ENCODE data around the gene WDTC1. TPM values are rescaled to one million over a fixed set of nuclear protein-coding genes. Genes with fewer than 3 reads are reported as not detected.

WDTC1 gene
- total RNA-seq, 2 donors from 2014 or later = 22.7 to 28.3 TPM

GRCh38 chr1:27269276-27269675, 34.8 kb downstream of the WDTC1 start:
- no peaks in the 10 kb centered on the region for H3K27me3 ChIP-seq
- DNase-seq (no peak), ATAC-seq (no peak)
- intact Hi-C loops (cut with DNase I) = no loop called here
- H3K36me3 ChIP-seq (replicated peaks in 1 of 2; ENCODE audit: insufficient read depth in 1 of 2, low read depth in 2 of 2) = no peaks in the 10 kb centered on the region
- TF ChIP-seq, protein P1, sequence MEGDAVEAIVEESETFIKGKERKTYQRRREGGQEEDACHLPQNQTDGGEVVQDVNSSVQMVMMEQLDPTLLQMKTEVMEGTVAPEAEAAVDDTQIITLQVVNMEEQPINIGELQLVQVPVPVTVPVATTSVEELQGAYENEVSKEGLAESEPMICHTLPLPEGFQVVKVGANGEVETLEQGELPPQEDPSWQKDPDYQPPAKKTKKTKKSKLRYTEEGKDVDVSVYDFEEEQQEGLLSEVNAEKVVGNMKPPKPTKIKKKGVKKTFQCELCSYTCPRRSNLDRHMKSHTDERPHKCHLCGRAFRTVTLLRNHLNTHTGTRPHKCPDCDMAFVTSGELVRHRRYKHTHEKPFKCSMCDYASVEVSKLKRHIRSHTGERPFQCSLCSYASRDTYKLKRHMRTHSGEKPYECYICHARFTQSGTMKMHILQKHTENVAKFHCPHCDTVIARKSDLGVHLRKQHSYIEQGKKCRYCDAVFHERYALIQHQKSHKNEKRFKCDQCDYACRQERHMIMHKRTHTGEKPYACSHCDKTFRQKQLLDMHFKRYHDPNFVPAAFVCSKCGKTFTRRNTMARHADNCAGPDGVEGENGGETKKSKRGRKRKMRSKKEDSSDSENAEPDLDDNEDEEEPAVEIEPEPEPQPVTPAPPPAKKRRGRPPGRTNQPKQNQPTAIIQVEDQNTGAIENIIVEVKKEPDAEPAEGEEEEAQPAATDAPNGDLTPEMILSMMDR (IDR thresholded peaks at IDR 0.05) = no peak
- TF ChIP-seq POLR2A (IDR thresholded peaks at IDR 0.05) = no peak
- no peaks in the 10 kb centered on the region for H3K9me3 ChIP-seq
- H3K4me1 ChIP-seq = no peaks in the 10 kb centered on the region
- WGBS, 2 donors = 70 to 84% methylated on average over 4 of the region's 4 CpGs
- no peak overlapping the region for H3K27ac ChIP-seq
- H3K4me3 ChIP-seq = no peak overlapping the region

- TF ChIP-seq, protein P1 (IDR thresholded peaks at IDR 0.05) = no peak
- no peak for TF ChIP-seq POLR2A (IDR thresholded peaks at IDR 0.05)
- DNase-seq (no peak), ATAC-seq (no peak)
- WGBS, 2 donors = 88 to 100% methylated on average over 1 of the region's 1 CpG
- Histone ChIP-seq H3K27ac (no peak overlapping the region), H3K4me3 (no peak overlapping the region), H3K4me1 (no peaks in the 10 kb centered on the region), H3K27me3 (no peaks in the 10 kb centered on the region), H3K9me3 (no peaks in the 10 kb centered on the region), H3K36me3 (replicated peaks in 1 of 2; ENCODE audit: insufficient read depth in 1 of 2, low read depth in 2 of 2) (no peaks in the 10 kb centered on the region)
- intact Hi-C loops (cut with DNase I) = no loop called here
Observed at GRCh38 chr1:27274204-27274603, 39.8 kb downstream of the WDTC1 start.

- DNase-seq (no peak), ATAC-seq (no peak)
- no peaks in the 10 kb centered on the region for H3K9me3 ChIP-seq
- no peaks in the 10 kb centered on the region for H3K36me3 ChIP-seq (replicated peaks in 1 of 2; ENCODE audit: insufficient read depth in 1 of 2, low read depth in 2 of 2)
- intact Hi-C loops (cut with DNase I) = no loop called here
- H3K27me3 ChIP-seq = no peaks in the 10 kb centered on the region
- TF ChIP-seq, protein P1 (IDR thresholded peaks at IDR 0.05) = no peak
- H3K4me1 ChIP-seq = no peaks in the 10 kb centered on the region
- H3K4me3 ChIP-seq = no peak overlapping the region
- no peak overlapping the region for H3K27ac ChIP-seq
- 55 to 65% methylated on average over 3 of the region's 3 CpGs for WGBS, 2 donors
Observed at GRCh38 chr1:27275696-27276095, 41.3 kb downstream of the WDTC1 start.

DNA sequence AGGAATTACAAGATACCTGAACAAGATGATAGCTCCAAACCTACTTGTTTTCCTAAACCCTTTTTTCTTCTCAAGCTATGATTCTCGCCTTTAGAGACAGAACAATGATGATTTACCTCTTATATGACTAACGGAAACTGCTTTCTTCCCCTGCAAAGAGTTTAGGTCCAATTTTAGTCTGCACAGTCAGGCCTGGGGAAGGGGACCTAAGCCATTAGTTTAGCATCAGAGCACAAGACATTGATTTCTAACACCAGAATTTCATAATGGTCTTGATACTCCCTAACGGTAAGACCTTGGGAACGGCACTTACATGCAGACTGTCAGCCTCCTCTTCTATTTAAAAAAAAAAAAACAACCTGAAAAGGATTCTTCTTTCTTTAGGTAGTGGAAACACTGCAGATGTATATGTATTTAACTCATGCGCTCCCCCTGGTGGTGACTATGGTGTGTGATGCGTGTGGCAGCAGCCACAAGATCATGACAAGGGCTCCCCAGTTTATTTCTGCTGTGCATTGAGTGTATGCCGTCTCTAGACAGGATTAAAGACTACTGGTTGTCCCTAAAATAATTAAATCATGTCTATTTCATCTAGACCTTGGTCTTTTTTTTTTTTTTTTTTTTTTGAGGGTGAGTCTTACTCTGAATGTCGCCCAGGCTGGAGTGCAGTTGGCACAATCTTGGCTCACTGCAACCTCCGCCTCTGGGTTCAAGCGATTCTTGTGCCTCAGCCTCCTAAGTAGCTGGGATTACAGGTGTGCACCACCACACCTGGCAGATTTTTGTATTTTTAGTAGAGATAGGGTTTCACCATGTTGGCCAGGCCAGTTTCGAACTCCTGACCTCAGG, 50.2 kb downstream of the WDTC1 start:
- intact Hi-C loops (cut with DNase I) = loop anchor here (10.0 kb wide), 1 partner anchor 80 kb away; no protein-coding TSS in a partner anchor
- Histone ChIP-seq H3K27ac (no peak overlapping the region), H3K27me3 (no peaks in the 10 kb centered on the region), H3K4me3 (no peak overlapping the region), H3K36me3 (replicated peaks in 1 of 2; ENCODE audit: insufficient read depth in 1 of 2, low read depth in 2 of 2) (peaks cover 0 to 9% of the 10 kb centered on the region in 2 donors), H3K9me3 (no peaks in the 10 kb centered on the region), H3K4me1 (no peaks in the 10 kb centered on the region)
- ATAC-seq (peak; percentile 85), DNase-seq (peak; percentile 85 to 93 (median 87))
- no peak for TF ChIP-seq POLR2A (IDR thresholded peaks at IDR 0.05)
- TF ChIP-seq, protein P1 (IDR thresholded peaks at IDR 0.05) = peak; percentile 67 to 91 (median 76)
- 44 to 47% methylated on average over 11 of the region's 11 CpGs for WGBS, 2 donors

Data from body of pancreas (tissue), 4 donors.